Breast epithelium (tissue), 4 donors: ENCODE measurements around the gene BRAT1. TPM values are rescaled to one million over a fixed set of nuclear protein-coding genes. Genes with fewer than 3 reads are reported as not detected.

Experiments used
- DNase-seq, 2 donors: peaks; one replicate each; pipeline ENCODE4 v3.0.0-alpha.2; 2019; ENCODE audit warnings: low spot score in 2 of 2
- H3K27ac ChIP-seq, 2 donors: fragments of 200-600 bp; sonication (generic) in 1 of 2; one replicate each; pipeline ENCODE4 v1.5.1; 2016 to 2019; ENCODE audit warnings: mild to moderate bottlenecking in 1 of 2
- H3K27me3 ChIP-seq, 2 donors: fragments of 200-600 bp; sonication (generic) in 1 of 2; one replicate each; pipeline versions ENCODE4 v1.5.1 to v1.6.0; 2017 to 2019; ENCODE audit warnings: control low read depth in 1 of 2, mild to moderate bottlenecking in 1 of 2
- H3K36me3 ChIP-seq: fragments of 200-600 bp; one replicate; pipeline ENCODE4 v1.5.1; 2019
- H3K4me1 ChIP-seq, 2 donors: fragments of 200-600 bp; sonication (generic); one replicate each; pipeline ENCODE4 v1.5.1; 2016 to 2019; ENCODE audit warnings: control low read depth in 1 of 2
- H3K4me3 ChIP-seq, 3 donors: fragments of 200-600 bp; sonication (generic); 1 replicate in 2 of 3; 2 replicates in 1 of 3; pipeline ENCODE4 v1.5.1; 2016 to 2019; ENCODE audit warnings: mild to moderate bottlenecking in 3 of 3, moderate library complexity in 2 of 3
- H3K9me3 ChIP-seq, 2 donors: fragments of 200-600 bp; sonication (generic) in 1 of 2; one replicate each; pipeline ENCODE4 v1.5.1; 2016 to 2019; ENCODE audit warnings: control low read depth in 1 of 2
- CTCF ChIP-seq, 3 donors: fragments of 450-650 bp; IDR thresholded peaks; one replicate each; pipeline ENCODE4 v1.5.1; 2016 to 2017; ENCODE audit warnings: antibody characterized with exemption in 3 of 3, mild to moderate bottlenecking in 3 of 3, moderate library complexity in 3 of 3
- POLR2A ChIP-seq: fragments of 450-650 bp; IDR thresholded peaks from one replicate; pipeline ENCODE4 v1.6.1; 2016; ENCODE audit warnings: antibody characterized with exemption, mild to moderate bottlenecking, moderate library complexity
- POLR2AphosphoS5 ChIP-seq, 3 donors: sonication (generic); formaldehyde crosslinking; IDR thresholded peaks; one replicate each; pipeline ENCODE4 v1.6.1; 2017; ENCODE audit warnings: antibody characterized with exemption in 3 of 3
- intact Hi-C: fragments of 100-400 bp; cut with DNase I; formaldehyde crosslinking; loops from one replicate; pipeline ENCODE4 v1.15.1; 2023; ENCODE audit warnings: low total_unique reads
- total RNA-seq, 3 donors: library from RNA; depleted of rRNA; stranded (reverse); fragments of >200 nt; gene quantifications; one replicate each; pipeline ENCODE4 v1.1.0, GENCODE V29; 2016

The BRAT1 gene
- total RNA-seq, 3 donors from 2014 or later = 20.8 to 36.4 (median 28.4) TPM

- no peak overlapping the region for H3K27ac ChIP-seq
- H3K27me3 ChIP-seq = no peaks in the 10 kb centered on the region
- H3K4me3 ChIP-seq = no peak overlapping the region
- no peaks in the 10 kb centered on the region for H3K4me1 ChIP-seq
- TF ChIP-seq POLR2A = no peak
- no peak for TF ChIP-seq POLR2AphosphoS5 (IDR thresholded peaks at IDR 0.05)
- no peak for TF ChIP-seq CTCF (IDR thresholded peaks at IDR 0.05)
- intact Hi-C loops = no loop called here
- peaks cover 8% of the 10 kb centered on the region for H3K36me3 ChIP-seq
- no peaks in the 10 kb centered on the region for H3K9me3 ChIP-seq
- no peak for DNase-seq
These were observed 46.6 kb upstream of the BRAT1 start for GRCh38 chr7:2601907-2602306.

- H3K27me3 ChIP-seq = no peaks in the 10 kb centered on the region
- no peaks in the 10 kb centered on the region for H3K4me1 ChIP-seq
- intact Hi-C loops = no loop called here
- no peak for DNase-seq
- TF ChIP-seq POLR2A (no peak), POLR2AphosphoS5 (IDR thresholded peaks at IDR 0.05) (no peak), CTCF (IDR thresholded peaks at IDR 0.05) (no peak)
- H3K9me3 ChIP-seq = no peaks in the 10 kb centered on the region
- H3K4me3 ChIP-seq = no peak overlapping the region
- no peak overlapping the region for H3K27ac ChIP-seq
- H3K36me3 ChIP-seq = peaks cover 8% of the 10 kb centered on the region
These were observed 45.7 kb upstream of the BRAT1 start for GRCh38 chr7:2601065-2601464.

- Histone ChIP-seq H3K27me3 (no peaks in the 10 kb centered on the region), H3K4me1 (no peaks in the 10 kb centered on the region), H3K27ac (no peak overlapping the region), H3K9me3 (no peaks in the 10 kb centered on the region), H3K4me3 (no peak overlapping the region), H3K36me3 (peaks cover 8% of the 10 kb centered on the region)
- DNase-seq = no peak
- intact Hi-C loops = no loop called here
- TF ChIP-seq CTCF (IDR thresholded peaks at IDR 0.05) (no peak), POLR2A (no peak), POLR2AphosphoS5 (IDR thresholded peaks at IDR 0.05) (no peak)
These were observed 43.0 kb upstream of the BRAT1 start for GRCh38 chr7:2598154-2598823.

DNA sequence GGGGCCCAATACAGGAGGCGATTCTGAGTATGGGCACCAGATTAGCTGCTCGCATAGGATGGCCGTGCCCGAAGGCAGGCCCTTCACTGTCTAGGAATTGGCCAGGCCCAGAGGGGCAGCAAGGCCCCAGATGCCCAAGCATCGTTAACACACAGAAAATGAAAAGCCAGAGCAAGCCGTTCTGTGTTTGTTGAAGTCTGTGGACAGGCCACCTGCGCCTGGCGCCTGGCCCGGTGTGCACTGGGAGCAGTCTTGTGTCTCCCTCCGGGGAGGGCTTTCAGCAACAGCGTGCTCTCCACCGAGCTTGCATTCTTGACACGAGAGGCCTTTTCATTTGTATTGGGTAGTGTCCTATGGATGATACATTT is 41.9 kb upstream of the BRAT1 start:
- no peak for DNase-seq
- Histone ChIP-seq H3K4me1 (no peaks in the 10 kb centered on the region), H3K4me3 (no peak overlapping the region), H3K27me3 (no peaks in the 10 kb centered on the region), H3K27ac (no peak overlapping the region), H3K9me3 (no peaks in the 10 kb centered on the region), H3K36me3 (peaks cover 8% of the 10 kb centered on the region)
- no peak for TF ChIP-seq POLR2A
- no peak for TF ChIP-seq POLR2AphosphoS5 (IDR thresholded peaks at IDR 0.05)
- no peak for TF ChIP-seq CTCF (IDR thresholded peaks at IDR 0.05)
- intact Hi-C loops = no loop called here

DNA sequence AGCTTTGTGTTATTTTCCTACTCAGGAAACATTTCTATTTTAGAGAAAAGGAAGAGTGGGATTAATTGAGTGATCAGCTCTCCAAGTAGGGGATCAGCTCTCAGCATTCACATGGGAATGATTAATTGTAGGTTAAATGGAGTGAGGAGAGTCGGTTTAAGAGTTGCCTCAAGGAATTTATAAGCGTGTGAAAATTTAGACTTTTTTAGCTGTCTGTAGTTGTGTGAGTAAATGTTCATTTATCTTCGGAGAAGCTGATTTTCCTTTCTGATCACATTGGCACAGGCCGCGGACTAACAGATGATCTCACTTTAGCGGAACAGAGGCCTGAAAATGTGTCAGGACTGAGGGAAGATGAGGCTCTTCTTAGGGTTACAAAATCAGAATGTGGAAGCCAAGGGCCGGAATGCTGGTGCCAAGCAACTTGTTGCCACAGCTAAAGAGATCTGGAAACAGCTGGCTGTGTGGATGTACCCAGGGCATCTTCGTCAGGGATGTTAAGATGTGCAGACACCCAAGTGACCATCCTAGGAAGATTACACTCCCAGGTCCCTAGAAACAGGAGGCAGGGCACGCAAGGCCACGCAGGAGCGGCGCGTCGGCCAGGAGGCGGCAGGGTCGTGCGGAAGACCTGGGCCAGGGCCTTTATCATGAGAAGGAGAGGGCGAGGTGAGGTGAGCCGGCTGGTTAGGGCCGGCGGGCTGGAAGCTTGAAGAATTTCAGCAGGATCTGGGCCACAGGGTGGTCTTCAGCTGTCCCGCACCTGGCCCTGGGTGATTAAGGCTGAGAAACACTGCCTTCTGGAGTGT is 41.3 kb upstream of the BRAT1 start:
- no peak for TF ChIP-seq POLR2A
- TF ChIP-seq POLR2AphosphoS5 (IDR thresholded peaks at IDR 0.05) = no peak
- no peak for TF ChIP-seq CTCF (IDR thresholded peaks at IDR 0.05)
- Histone ChIP-seq H3K27ac (no peak overlapping the region), H3K4me1 (no peaks in the 10 kb centered on the region), H3K36me3 (peaks cover 8% of the 10 kb centered on the region), H3K27me3 (no peaks in the 10 kb centered on the region), H3K9me3 (no peaks in the 10 kb centered on the region), H3K4me3 (no peak overlapping the region)
- DNase-seq = no peak
- intact Hi-C loops = no loop called here
